Lower leg skin (tissue), 4 donors: Measurements from ENCODE around the gene PRR13. TPM values are rescaled to one million over a fixed set of nuclear protein-coding genes. Genes with fewer than 3 reads are reported as not detected.
A peak's percentile ranks its signal among the peaks of the same experiment; 100 is the strongest.
"Not testable (repeated sequence)": the region's sequence is repeated elsewhere in the genome, so short reads cannot be mapped to it uniquely, and the experiment has no call there.

Experiments used
- DNase-seq, 2 donors: peaks; one replicate each; pipeline ENCODE4 v3.0.0-alpha.2; 2019; ENCODE audit warnings: low spot score in 2 of 2
- H3K4me3 ChIP-seq: fragments of 200-600 bp; sonication (generic); 2 replicates; pipeline ENCODE4 v1.5.1; 2017; ENCODE audit warnings: mild to moderate bottlenecking, low read depth; ENCODE audit not compliant: poor library complexity, severe bottlenecking
- POLR2A ChIP-seq, 2 donors: fragments of 450-650 bp; IDR thresholded peaks; one replicate each; pipeline ENCODE4 v1.6.1; 2016 to 2017; ENCODE audit warnings: antibody characterized with exemption in 2 of 2, mild to moderate bottlenecking in 1 of 2, moderate library complexity in 1 of 2
- WGBS, 2 donors: methylation state at CpG; one replicate each; pipeline ENCODE4 v1.1.5; 2018; 5-methylcytosine and 5-hydroxymethylcytosine counted together
- intact Hi-C: fragments of 100-400 bp; cut with DNase I; formaldehyde crosslinking; loops from one replicate; pipeline ENCODE4 v1.15.0; 2023; ENCODE audit warnings: low total_unique reads
- total RNA-seq, 4 donors: library from RNA; depleted of rRNA; stranded (reverse); fragments of >200 nt; gene quantifications; one replicate each; pipeline ENCODE4 v1.1.0, GENCODE V29; 2016
- TF ChIP-seq, protein P1 (sequence below), 3 donors: fragments of 450-650 bp; IDR thresholded peaks; one replicate each; pipeline ENCODE4 v1.5.1; 2016; ENCODE audit warnings: antibody characterized with exemption in 3 of 3, mild to moderate bottlenecking in 3 of 3, moderate library complexity in 2 of 3

Gene PRR13
- total RNA-seq: 10 to 100 TPM; 33.2 to 62.6 (median 49.9) TPM

- WGBS, 2 donors: 2% methylated on average over 31 of the region's 31 CpGs
- peak within 1 kb of the TSS; percentile 70 for H3K4me3 ChIP-seq
- TF ChIP-seq POLR2A (IDR thresholded peaks at IDR 0.05): peak in 1 of 2 donors; percentile 88
- TF ChIP-seq, protein P1, sequence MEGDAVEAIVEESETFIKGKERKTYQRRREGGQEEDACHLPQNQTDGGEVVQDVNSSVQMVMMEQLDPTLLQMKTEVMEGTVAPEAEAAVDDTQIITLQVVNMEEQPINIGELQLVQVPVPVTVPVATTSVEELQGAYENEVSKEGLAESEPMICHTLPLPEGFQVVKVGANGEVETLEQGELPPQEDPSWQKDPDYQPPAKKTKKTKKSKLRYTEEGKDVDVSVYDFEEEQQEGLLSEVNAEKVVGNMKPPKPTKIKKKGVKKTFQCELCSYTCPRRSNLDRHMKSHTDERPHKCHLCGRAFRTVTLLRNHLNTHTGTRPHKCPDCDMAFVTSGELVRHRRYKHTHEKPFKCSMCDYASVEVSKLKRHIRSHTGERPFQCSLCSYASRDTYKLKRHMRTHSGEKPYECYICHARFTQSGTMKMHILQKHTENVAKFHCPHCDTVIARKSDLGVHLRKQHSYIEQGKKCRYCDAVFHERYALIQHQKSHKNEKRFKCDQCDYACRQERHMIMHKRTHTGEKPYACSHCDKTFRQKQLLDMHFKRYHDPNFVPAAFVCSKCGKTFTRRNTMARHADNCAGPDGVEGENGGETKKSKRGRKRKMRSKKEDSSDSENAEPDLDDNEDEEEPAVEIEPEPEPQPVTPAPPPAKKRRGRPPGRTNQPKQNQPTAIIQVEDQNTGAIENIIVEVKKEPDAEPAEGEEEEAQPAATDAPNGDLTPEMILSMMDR (IDR thresholded peaks at IDR 0.05): no peak
- intact Hi-C loops: no loop called here
- peak; percentile 99 to 100 for DNase-seq
Observed at GRCh38 chr12:53441040-53441833, at the start of gene PRR13. TSS of gene PRR13 (plus strand) at chr12:53441734. CDS start at chr12:53442715, 981 bp downstream.

- peak in 1 of 2 donors; percentile 23 for DNase-seq
- no peak for TF ChIP-seq POLR2A (IDR thresholded peaks at IDR 0.05)
- TF ChIP-seq, protein P1 (IDR thresholded peaks at IDR 0.05): no peak
- no peak overlapping the region for H3K4me3 ChIP-seq
- WGBS, 2 donors: 86 to 88% methylated on average over 7 of the region's 7 CpGs
- intact Hi-C loops: no loop called here
Observed at GRCh38 chr12:53399896-53400295, 41.6 kb upstream of the PRR13 start.

- WGBS, 2 donors: 92 to 96% methylated on average over 16 of the region's 16 CpGs
- DNase-seq: peak in 1 of 2 donors; percentile 71
- intact Hi-C loops, H3K4me3 ChIP-seq: not testable (repeated sequence)
Observed at GRCh38 chr12:53402351-53402750, 39.2 kb upstream of the PRR13 start.

GRCh38 chr12:53402871-53403270, 38.7 kb upstream of the PRR13 start:
- TF ChIP-seq POLR2A (IDR thresholded peaks at IDR 0.05): no peak
- TF ChIP-seq, protein P1 (IDR thresholded peaks at IDR 0.05): no peak
- intact Hi-C loops: no loop called here
- no peak overlapping the region for H3K4me3 ChIP-seq
- DNase-seq: peak in 1 of 2 donors; percentile 52
- 65 to 73% methylated on average over 7 of the region's 7 CpGs for WGBS, 2 donors

- H3K4me3 ChIP-seq: no peak overlapping the region
- WGBS, 2 donors: 90 to 95% methylated on average over 5 of the region's 5 CpGs
- TF ChIP-seq, protein P1 (IDR thresholded peaks at IDR 0.05): no peak
- no peak for TF ChIP-seq POLR2A (IDR thresholded peaks at IDR 0.05)
- no peak for DNase-seq
- intact Hi-C loops: no loop called here
Observed at GRCh38 chr12:53410951-53411350, 30.6 kb upstream of the PRR13 start.

DNA sequence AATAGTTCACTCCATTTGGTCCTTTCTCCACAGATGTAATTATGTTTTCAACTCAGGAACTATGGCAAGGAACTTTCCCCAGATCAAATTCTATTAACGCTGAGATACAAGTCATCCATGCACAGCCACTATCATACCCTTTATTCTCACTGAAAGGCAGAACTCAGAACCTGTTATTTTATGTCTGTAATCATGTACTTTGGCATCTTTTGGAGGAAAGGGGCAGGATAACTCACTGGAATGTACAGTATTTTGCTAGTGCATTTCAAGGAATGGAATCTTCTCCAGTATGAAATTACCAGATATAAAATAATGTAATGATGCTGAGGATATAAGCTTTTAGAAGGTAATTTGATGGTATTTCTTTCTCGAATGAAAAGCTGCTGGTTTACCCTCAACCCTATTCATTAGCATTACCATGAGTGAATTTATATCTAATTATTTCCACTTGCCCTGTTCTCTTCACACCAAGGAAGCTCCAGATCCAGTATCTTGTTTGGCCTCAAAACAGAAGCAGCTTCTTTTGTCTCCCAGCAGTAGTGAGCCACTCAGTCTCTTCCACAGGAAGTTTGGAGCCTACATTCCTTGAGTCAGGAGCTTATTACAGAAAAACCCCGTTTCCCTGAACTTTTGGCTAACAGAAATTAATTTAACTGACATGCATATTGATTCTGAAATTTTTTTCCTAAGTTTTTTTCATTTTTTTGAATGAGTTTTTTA, 27.9 kb upstream of the PRR13 start:
- 69 to 73% methylated on average over 3 of the region's 3 CpGs for WGBS, 2 donors
- intact Hi-C loops: no loop called here
- no peak overlapping the region for H3K4me3 ChIP-seq
- DNase-seq: no peak
- no peak for TF ChIP-seq POLR2A (IDR thresholded peaks at IDR 0.05)
- TF ChIP-seq, protein P1 (IDR thresholded peaks at IDR 0.05): no peak
